GM18526 (cell line): ENCODE results near the gene TM9SF1.
A peak's percentile ranks its signal among the peaks of the same experiment; 100 is the strongest.

Experiments used
- POLR2A ChIP-seq: IDR thresholded peaks from 3 replicates; pipeline ENCODE4 v1.6.1; 2011; ENCODE audit not compliant: insufficient read length; ENCODE audit errors: extremely low read depth

Gene TM9SF1

GRCh38 chr14:24207104-24207551 lies 11.9 kb upstream of the TM9SF1 start:
- TF ChIP-seq POLR2A = no peak

- no peak for TF ChIP-seq POLR2A
Observed at GRCh38 chr14:24206260-24207103, 11.2 kb upstream of the TM9SF1 start.

GRCh38 chr14:24204163-24205146 lies 9.2 kb upstream of the TM9SF1 start:
- no peak for TF ChIP-seq POLR2A

GRCh38 chr14:24198814-24199524 lies 3.7 kb upstream of the TM9SF1 start:
- TF ChIP-seq POLR2A = no peak

GRCh38 chr14:24197056-24197450 lies 1.8 kb upstream of the TM9SF1 start:
- TF ChIP-seq POLR2A = no peak

GRCh38 chr14:24196071-24197055 lies 1.1 kb upstream of the TM9SF1 start:
- no peak for TF ChIP-seq POLR2A

- no peak for TF ChIP-seq POLR2A
Observed at GRCh38 chr14:24194873-24195185, 412 bp downstream of the TM9SF1 start.

GRCh38 chr14:24194186-24194872 lies 912 bp downstream of the TM9SF1 start:
- no peak for TF ChIP-seq POLR2A

- no peak for TF ChIP-seq POLR2A
Observed at GRCh38 chr14:24192933-24193332, 2.3 kb downstream of the TM9SF1 start.

- no peak for TF ChIP-seq POLR2A
Observed at GRCh38 chr14:24190416-24190815, 4.8 kb downstream of the TM9SF1 start.

GRCh38 chr14:24189460-24189859 lies 5.8 kb downstream of the TM9SF1 start:
- TF ChIP-seq POLR2A = no peak

GRCh38 chr14:24189059-24189375 lies 6.2 kb downstream of the TM9SF1 start:
- no peak for TF ChIP-seq POLR2A

GRCh38 chr14:24188251-24189058 lies 6.8 kb downstream of the TM9SF1 start, which contains the start of gene IPO4:
TSS of gene IPO4 (minus strand) at chr14:24188816. CDS start at chr14:24188787, 29 bp downstream.
- TF ChIP-seq POLR2A = peak; percentile 80
